ENCODE data around the gene ZNF362.

ZNF362 gene

DNA sequence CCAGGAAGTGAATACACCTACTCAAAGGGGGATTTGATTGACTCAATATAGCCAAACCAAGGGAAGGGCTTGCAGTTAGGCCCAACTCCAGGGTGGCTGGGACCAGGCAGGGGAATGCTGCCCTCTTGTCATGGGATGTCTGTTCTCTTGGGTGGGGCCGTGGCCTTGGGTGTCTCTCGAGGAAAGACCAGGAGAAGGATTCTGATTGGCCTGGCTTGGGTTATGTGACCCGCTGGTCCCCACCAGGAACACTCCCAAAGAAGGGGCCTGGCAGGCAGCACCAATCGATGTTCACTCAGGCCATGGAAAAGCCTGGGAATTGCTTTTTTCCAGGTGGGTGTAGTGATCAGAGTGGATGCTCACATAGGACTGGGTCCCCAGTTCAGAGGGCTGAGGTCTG lies 10.1 kb upstream of the ZNF362 start:
- DNase-seq = no peak

GRCh38 chr1:33247545-33247944 lies 8.7 kb upstream of the ZNF362 start:
- DNase-seq = no peak

- peak; percentile 18 for DNase-seq
These were observed 8.0 kb upstream of the ZNF362 start for GRCh38 chr1:33248244-33248643.

GRCh38 chr1:33249422-33249821 lies 6.9 kb upstream of the ZNF362 start:
- DNase-seq = no peak

DNA sequence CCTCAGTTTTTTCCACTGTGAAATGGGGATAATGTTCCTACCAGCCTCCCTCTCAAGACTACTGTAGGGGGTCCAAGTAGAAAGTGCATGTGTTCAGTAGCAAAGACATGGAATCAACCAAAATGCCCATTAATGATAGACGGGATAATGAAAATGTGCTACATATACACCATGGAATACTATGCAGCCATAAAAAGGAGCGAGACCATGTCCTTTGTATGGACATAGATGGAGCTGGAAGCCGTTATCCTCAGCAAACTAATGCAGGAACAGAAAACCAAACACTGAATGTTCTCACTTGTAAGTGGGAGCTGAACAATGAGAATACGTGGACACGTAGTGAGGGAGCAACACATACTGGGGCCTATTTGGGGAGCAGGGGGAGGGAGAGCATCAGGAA lies 6.1 kb upstream of the ZNF362 start:
- no peak for DNase-seq

- no peak for DNase-seq
These were observed 5.6 kb upstream of the ZNF362 start for GRCh38 chr1:33250724-33251123.

DNA sequence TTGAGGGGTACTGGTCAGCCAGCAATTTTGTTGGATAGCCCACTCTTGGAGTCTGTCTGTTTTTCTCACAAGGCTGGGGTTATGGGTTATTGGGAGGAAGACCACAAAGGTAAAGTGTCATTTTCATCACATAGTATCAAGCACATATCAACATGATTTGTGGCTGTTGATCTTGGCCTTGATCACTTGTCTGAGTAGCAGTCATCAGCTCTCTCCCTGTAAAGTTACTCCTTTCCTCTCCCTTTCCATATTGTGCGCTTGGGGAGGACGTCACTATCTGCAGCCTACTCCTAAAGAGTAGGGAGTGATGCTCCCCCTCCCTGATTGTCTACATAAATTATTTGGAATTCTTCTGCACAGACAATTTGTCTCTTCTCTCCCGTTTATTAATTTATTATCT lies 1.8 kb upstream of the ZNF362 start:
- no peak for DNase-seq

- peak; percentile 56 for DNase-seq
These were observed 708 bp upstream of the ZNF362 start for GRCh38 chr1:33255347-33256220.

- DNase-seq = no peak
These were observed 146 bp upstream of the ZNF362 start for GRCh38 chr1:33256221-33256470.

DNA sequence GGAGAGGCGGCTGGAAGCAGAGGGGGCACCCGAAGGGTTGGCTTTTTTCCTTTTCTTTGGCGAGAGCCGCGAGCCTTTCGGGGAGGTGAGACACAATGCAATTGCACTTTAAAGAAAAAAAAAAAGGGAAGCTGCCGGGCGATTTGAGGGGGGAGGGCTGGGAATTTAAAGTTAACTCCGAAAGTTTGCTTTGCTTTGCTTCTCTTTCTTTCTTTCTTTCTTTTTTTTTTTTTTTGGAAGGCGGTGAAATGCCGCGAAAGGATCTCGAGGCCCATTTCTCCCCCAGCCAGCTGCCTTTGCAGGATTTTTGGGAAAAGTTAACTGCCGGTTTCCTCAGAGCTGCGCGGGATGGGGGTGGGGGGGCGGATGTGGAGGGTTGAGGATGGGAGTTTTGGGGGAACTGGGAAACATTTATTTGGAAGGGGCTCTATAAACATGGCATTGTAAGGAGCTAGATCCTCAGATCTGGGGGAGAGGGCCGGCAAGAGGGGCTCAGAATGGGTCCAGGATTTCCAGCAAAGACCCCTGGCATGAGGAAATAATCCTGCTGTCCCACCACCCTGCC lies 997 bp downstream of the ZNF362 start:
- DNase-seq = no peak

DNA sequence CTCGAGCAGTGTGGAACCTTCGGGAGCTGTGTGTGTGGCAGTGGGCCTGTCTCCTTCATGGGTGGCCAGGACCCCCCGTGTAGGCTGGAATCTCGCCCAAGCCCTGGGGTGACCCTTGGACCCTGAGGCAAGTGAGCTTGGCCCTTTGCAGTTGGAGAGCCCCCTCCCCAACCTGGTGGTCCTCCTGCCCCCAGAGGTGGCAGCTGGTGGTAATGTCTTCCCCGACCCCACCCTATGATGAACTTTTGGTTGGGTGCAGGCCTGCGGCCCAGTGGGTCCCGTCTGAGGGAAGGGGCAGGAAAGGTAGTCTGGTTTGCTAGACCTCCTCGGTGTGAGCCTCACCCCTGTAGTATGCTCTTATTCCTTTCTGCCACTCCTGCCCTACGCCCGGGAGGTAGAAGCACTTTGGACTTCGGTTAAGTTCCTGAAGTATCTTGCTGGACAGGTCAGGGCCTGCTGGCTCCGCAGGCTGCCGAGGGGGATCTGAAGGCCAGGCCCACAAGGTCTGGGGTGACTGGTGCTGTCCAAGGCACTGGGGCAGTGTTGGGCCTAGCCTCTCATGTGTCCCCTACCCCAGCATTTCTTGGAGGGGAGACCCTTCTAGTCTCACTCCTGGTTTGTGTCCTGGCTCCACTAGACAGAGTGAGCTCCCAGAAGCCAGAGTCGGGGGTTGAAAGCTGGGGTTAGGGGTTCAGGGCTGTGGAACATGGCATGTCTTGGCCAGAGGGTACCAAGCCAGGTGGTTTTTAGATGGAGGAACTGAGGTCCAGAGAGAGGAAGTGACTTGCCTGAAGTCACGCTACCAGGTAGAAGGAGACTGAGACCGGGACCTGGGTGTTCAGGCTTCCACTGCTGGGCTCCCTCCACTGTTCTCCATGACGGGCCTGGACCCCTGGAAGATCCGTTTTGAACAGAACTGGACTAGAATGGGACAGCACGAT lies 1.8 kb downstream of the ZNF362 start:
- no peak for DNase-seq

- no peak for DNase-seq
These were observed 2.5 kb downstream of the ZNF362 start for GRCh38 chr1:33258788-33259274.

DNA sequence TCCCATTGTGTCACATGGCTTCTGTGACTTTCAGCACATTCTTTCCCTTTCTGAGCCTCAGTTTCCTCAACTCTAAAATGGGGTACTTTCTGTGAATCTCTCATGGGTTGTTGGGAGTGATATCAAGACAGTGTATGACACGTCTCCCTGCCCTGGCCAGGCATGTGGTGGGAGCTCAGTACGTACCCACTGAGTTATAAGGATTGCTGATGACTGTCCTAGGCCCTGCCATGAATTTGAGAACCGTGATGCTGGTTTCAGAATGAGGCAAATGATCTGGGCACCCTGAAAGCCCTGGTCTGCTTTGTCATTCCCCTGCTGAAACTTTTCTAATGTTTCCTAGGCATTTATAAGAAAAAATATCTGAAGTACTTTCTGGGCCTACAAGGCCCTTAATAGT lies 3.6 kb downstream of the ZNF362 start:
- DNase-seq = no peak

- DNase-seq = no peak
These were observed 4.1 kb downstream of the ZNF362 start for GRCh38 chr1:33260439-33260838.

- no peak for DNase-seq
These were observed 5.1 kb downstream of the ZNF362 start for GRCh38 chr1:33261344-33261743.

GRCh38 chr1:33263890-33264504 lies 7.7 kb downstream of the ZNF362 start:
- DNase-seq = no peak

DNA sequence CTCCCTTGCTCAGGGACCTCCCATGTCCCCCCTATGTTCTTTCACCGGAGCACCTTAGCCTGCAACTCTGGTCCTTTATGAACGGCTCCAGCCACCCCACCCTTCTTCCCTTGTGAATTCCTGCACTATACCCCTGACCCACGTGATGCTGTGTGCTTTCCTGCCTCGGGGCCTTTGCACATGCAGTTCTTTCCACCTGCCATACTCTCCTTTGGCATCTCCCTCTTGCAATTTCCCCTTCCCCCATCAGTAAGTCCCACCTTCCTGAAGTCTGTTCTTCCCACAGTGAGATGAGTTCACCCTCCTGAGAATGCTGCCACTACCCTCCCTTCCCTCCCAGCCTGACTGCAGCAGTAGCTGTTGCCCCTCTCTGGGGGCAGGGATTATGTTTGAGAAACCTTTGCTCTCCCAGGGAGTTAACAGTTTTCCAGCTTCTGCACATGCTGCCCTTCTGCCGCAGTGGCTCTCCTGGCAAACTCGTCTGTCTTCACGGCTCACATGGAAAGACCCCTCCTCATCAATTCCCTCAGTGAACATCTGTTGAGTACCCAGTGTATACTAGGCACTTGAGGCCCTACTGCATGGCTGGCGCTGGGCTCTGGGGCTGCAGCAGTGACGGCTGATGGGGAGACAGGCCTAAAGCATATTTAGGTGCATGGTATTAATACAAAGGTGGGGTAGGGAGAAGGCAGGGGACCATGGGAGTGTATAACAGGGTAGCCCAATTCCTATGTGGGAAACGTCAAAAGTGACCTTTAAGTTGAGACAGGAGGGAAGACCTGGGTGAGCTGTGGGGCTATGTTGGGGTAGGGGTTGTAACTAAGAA lies 9.7 kb downstream of the ZNF362 start:
- DNase-seq = no peak

GRCh38 chr1:33266766-33267165 lies 10.5 kb downstream of the ZNF362 start:
- DNase-seq = no peak

- DNase-seq = no peak
These were observed 11.3 kb downstream of the ZNF362 start for GRCh38 chr1:33267468-33268205.

DNA sequence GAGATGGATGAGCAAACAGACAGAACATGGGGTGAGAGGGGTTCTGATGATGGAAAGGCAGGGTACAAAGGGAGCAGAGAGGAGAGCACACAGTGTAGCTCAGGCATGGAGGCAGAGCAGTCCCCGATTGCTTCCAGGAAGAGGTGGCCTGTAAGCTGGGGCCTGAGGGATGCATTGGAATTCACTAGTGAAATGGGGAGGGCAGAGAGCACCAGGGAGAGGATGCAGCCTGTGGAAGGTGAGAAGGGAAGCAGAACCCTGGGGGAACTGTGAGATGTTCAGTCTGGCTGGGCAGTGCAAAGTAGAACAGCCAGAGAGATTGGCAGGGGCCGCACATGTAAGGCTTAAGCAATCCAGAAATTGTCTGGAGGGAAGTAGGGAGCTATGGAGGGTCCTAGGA lies 12.2 kb downstream of the ZNF362 start:
- DNase-seq = no peak

DNA sequence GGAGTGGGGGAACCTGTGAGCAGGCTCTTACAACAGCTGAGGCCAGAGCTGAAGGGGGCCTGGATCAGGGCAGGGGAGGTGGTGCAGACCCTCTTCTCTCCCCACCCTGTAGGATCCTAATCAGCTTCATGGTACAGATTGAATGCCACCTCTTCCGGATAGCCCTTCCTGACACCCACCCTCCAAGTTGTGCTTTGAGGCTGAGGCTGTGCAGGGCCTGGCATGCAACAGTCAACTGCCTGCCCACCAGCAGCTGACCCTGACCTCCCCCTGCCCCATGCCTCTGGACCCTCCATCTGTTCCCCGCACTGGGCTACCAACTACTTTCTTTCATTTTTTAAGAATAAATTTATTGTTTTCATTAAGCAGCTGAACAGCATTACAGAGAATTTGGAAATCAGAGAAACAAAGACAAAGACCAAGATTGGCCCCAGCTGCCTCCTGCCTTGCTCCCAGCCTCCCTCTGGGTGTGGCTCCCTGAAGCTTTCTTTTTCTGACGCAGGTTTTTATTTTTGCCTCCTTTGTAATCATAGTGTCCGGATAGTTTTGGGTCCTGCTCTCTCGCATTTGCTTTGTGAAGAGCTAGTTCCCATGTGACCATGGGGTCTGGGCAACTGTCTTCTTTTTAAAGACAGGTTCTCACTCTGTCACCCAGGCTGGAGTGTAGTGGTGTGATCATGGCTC lies 12.8 kb downstream of the ZNF362 start:
- DNase-seq = no peak

All from EL (cell line).